Thyroid gland (tissue), 4 donors: ENCODE measurements around the gene ZCCHC4.

Experiments
- POLR2A ChIP-seq, 2 donors: fragments of 450-650 bp; IDR thresholded peaks; one replicate each; pipeline ENCODE4 v1.6.1; 2017; ENCODE audit warnings: antibody characterized with exemption in 2 of 2, mild to moderate bottlenecking in 2 of 2, moderate library complexity in 1 of 2
- TF ChIP-seq, protein P1 (sequence below), 6 experiments: fragments of 200-600 bp in 3 of 6; fragments of 450-650 bp in 3 of 6; sonication (generic) in 3 of 6; IDR thresholded peaks; one replicate each; pipeline ENCODE4 v1.5.1; 2016 to 2019; ENCODE audit warnings: antibody characterized with exemption in 6 of 6, mild to moderate bottlenecking in 2 of 6, inconsistent platforms in 1 of 6, moderate library complexity in 1 of 6

DNA sequence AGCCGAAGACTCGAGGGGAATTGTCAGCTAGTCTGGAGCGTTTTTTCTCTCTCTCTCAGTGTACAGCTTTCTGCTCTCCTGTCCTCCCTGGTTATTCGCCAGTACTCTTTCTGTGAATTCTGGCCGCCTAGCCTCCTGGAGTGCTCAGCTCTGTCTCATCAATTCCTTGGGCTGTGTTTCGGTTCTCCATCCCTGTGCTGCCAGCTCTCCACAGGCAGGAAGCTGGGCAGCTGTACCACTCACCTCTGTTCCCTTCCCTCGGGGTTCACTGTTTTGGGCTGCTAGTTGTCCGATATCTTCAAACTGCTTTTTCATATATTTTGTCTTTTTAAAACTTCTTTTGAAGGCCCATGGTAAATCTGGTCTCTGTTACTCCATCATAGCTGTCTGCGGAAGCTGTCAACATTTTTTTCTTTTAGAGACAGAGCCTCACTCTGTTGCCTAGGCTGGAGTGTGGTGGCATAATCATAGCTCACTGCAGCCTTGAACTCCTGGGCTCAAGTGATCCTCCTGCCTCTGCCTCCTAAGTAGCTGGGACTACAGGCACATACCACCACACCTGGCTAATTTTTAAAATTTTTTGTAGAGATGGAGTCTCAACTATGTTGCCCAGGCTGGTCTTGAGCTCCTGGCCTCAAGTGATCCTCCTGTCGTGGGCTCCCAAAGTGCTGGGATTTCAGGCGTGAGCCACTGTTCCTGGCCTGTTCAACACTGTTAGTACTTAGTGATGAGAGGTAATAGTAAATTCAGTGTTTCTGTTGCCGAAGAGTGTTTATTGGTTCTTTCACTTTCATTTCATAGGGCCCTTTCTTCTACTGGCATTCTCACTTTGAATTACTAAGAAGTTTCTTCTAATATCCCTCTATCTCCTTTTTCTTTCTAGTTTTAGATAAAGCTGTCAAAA lies 18.6 kb downstream of the ZCCHC4 start:
- TF ChIP-seq POLR2A (IDR thresholded peaks at IDR 0.05): no peak
- TF ChIP-seq, protein P1, sequence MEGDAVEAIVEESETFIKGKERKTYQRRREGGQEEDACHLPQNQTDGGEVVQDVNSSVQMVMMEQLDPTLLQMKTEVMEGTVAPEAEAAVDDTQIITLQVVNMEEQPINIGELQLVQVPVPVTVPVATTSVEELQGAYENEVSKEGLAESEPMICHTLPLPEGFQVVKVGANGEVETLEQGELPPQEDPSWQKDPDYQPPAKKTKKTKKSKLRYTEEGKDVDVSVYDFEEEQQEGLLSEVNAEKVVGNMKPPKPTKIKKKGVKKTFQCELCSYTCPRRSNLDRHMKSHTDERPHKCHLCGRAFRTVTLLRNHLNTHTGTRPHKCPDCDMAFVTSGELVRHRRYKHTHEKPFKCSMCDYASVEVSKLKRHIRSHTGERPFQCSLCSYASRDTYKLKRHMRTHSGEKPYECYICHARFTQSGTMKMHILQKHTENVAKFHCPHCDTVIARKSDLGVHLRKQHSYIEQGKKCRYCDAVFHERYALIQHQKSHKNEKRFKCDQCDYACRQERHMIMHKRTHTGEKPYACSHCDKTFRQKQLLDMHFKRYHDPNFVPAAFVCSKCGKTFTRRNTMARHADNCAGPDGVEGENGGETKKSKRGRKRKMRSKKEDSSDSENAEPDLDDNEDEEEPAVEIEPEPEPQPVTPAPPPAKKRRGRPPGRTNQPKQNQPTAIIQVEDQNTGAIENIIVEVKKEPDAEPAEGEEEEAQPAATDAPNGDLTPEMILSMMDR (IDR thresholded peaks at IDR 0.05): no peak
